CD4-positive, alpha-beta memory T cell (primary cell): ENCODE data around the gene RNF208. TPM values are rescaled to one million over a fixed set of nuclear protein-coding genes. Genes with fewer than 3 reads are reported as not detected.
A peak's percentile ranks its signal among the peaks of the same experiment; 100 is the strongest.

ENCODE experiments used
- CTCF ChIA-PET: fragments of 350-600 bp; sonication (Branson Sonifier 250); formaldehyde crosslinking; loops from one replicate; lab custom pipeline; 2021; ENCODE audit warnings: inconsistent platforms; ENCODE audit not compliant: partially characterized antibody; lab: Charles Lee
- POLR2A ChIA-PET: fragments of 350-600 bp; sonication (Branson Sonifier 250); formaldehyde crosslinking; loops from one replicate; lab custom pipeline; 2021; ENCODE audit not compliant: partially characterized antibody; lab: Charles Lee
- DNase-seq, 5 donors: peaks; one replicate each; pipeline versions ENCODE4 v3.0.0 to v3.0.0-alpha.2; 2020 to 2022; ENCODE audit warnings: mixed read lengths in 1 of 5
- H3K27ac ChIP-seq: one replicate; pipeline ENCODE4 v1.7.0; 2013; ENCODE audit warnings: low read depth, low read length
- H3K27me3 ChIP-seq: 2 replicates; pipeline ENCODE4 v1.7.0; 2013; ENCODE audit warnings: mild to moderate bottlenecking, low read length, moderate library complexity; ENCODE audit not compliant: insufficient read depth
- H3K36me3 ChIP-seq: 2 replicates; pipeline ENCODE4 v1.7.0; 2013; ENCODE audit warnings: mild to moderate bottlenecking, low read length, moderate library complexity; ENCODE audit not compliant: insufficient read depth
- H3K4me1 ChIP-seq: 2 replicates; pipeline ENCODE4 v1.7.0; 2013; ENCODE audit warnings: mild to moderate bottlenecking, low read length, moderate library complexity; ENCODE audit not compliant: insufficient read depth
- H3K4me3 ChIP-seq, 2 donors: one replicate each; pipeline ENCODE4 v1.7.0; 2013; ENCODE audit warnings: low read length in 2 of 2, mild to moderate bottlenecking in 1 of 2
- H3K9me3 ChIP-seq, 2 donors: one replicate each; pipeline ENCODE4 v1.7.0; 2013; ENCODE audit warnings: low read length in 2 of 2, control low read depth in 1 of 2; ENCODE audit not compliant: control insufficient read depth in 1 of 2
- H3K27ac Mint-ChIP-seq, 7 donors: one replicate each; pipeline ENCODE4 v1.8.0; 2020 to 2021; ENCODE audit warnings: mixed read lengths in 7 of 7, mild to moderate bottlenecking in 6 of 7, inconsistent platforms in 3 of 7, moderate library complexity in 3 of 7
- H3K27me3 Mint-ChIP-seq, 2 donors: one replicate each; pipeline ENCODE4 v1.8.0; 2020 to 2021; ENCODE audit warnings: mixed read lengths in 2 of 2
- H3K36me3 Mint-ChIP-seq, 2 donors: one replicate each; pipeline ENCODE4 v1.8.0; 2020 to 2021; ENCODE audit warnings: mixed read lengths in 2 of 2, inconsistent platforms in 1 of 2, mild to moderate bottlenecking in 1 of 2
- H3K4me1 Mint-ChIP-seq, 4 donors: one replicate each; pipeline ENCODE4 v1.8.0; 2020 to 2021; ENCODE audit warnings: mixed read lengths in 4 of 4, mild to moderate bottlenecking in 1 of 4
- H3K4me3 Mint-ChIP-seq, 8 donors: one replicate each; pipeline ENCODE4 v1.8.0; 2020 to 2021; ENCODE audit warnings: mixed read lengths in 8 of 8, mild to moderate bottlenecking in 7 of 8, moderate library complexity in 6 of 8, inconsistent platforms in 3 of 8
- H3K9me3 Mint-ChIP-seq, 8 donors: one replicate each; pipeline ENCODE4 v1.8.0; 2020 to 2021; ENCODE audit warnings: mixed read lengths in 8 of 8, mild to moderate bottlenecking in 5 of 8, inconsistent platforms in 3 of 8, moderate library complexity in 1 of 8
- intact Hi-C: fragments of 100-400 bp; cut with micrococcal nuclease; formaldehyde crosslinking; loops from one replicate; pipeline ENCODE4 v1.15.1; 2023
- polyA plus RNA-seq, 2 donors: library from polyadenylated mRNA; unstranded; fragments of 300-500 nt; fragmentation: Illumina TruSeq; gene quantifications; one replicate each; pipeline ENCODE4 v1.2.3, GENCODE V29; 2021
- total RNA-seq, 2 experiments: library from RNA; stranded (reverse); gene quantifications; one replicate each; pipeline ENCODE4 v1.2.3, GENCODE V29; 2021

RNF208 gene
- total and polyA plus RNA-seq, 4 experiments from 2014 or later: 0.64 to 1.3 TPM; not detected in 2

- ChIA-PET CTCF (no interaction called here), POLR2A (interaction anchor here (1.4 kb wide), 2 partner anchors 21 to 53 kb away, joined by 3 read pairs; no protein-coding TSS in a partner anchor)
- intact Hi-C loops: no loop called here
- DNase-seq: no peak
- Histone ChIP-seq H3K9me3 (no peaks in the 10 kb centered on the region), H3K27me3 (no peaks in the 10 kb centered on the region), H3K4me1 (peaks cover under 1% of the 10 kb centered on the region), H3K27ac (no peak overlapping the region), H3K36me3 (peaks cover 34% of the 10 kb centered on the region), H3K4me3 (no peak overlapping the region)
- no peak overlapping the region for H3K27ac Mint-ChIP-seq
- no peaks in the 10 kb centered on the region for H3K27me3 Mint-ChIP-seq
- peaks cover 15 to 33% of the 10 kb centered on the region in 2 donors for H3K36me3 Mint-ChIP-seq
- no peak overlapping the region for H3K4me3 Mint-ChIP-seq
- H3K4me1 Mint-ChIP-seq: peaks cover 7 to 22% (median 8%) of the 10 kb centered on the region in 4 donors
- peaks cover 0 to 2% (median 0%) of the 10 kb centered on the region in 8 donors for H3K9me3 Mint-ChIP-seq
Observed at GRCh38 chr9:137180491-137180890, 41.5 kb downstream of the RNF208 start.

GRCh38 chr9:137179761-137180160 lies 42.3 kb downstream of the RNF208 start:
- H3K27ac Mint-ChIP-seq: no peak overlapping the region
- POLR2A ChIA-PET: no interaction called here
- peaks cover 15 to 33% of the 10 kb centered on the region in 2 donors for H3K36me3 Mint-ChIP-seq
- H3K27ac ChIP-seq: no peak overlapping the region
- CTCF ChIA-PET: no interaction called here
- H3K4me3 Mint-ChIP-seq: no peak overlapping the region
- H3K9me3 Mint-ChIP-seq: peaks cover 0 to 2% (median 0%) of the 10 kb centered on the region in 8 donors
- H3K4me1 ChIP-seq: no peaks in the 10 kb centered on the region
- no peak overlapping the region for H3K4me3 ChIP-seq
- no peaks in the 10 kb centered on the region for H3K27me3 ChIP-seq
- DNase-seq: no peak
- H3K9me3 ChIP-seq: no peaks in the 10 kb centered on the region
- intact Hi-C loops: no loop called here
- no peaks in the 10 kb centered on the region for H3K27me3 Mint-ChIP-seq
- peaks cover 31% of the 10 kb centered on the region for H3K36me3 ChIP-seq
- H3K4me1 Mint-ChIP-seq: peaks cover 7 to 19% (median 8%) of the 10 kb centered on the region in 4 donors

- no peak for DNase-seq
- no peak overlapping the region for H3K27ac ChIP-seq
- Mint-ChIP-seq H3K4me3 (no peak overlapping the region), H3K4me1 (peaks cover 3 to 12% (median 7%) of the 10 kb centered on the region in 4 donors), H3K27ac (no peak overlapping the region), H3K9me3 (no peaks in the 10 kb centered on the region), H3K27me3 (no peaks in the 10 kb centered on the region), H3K36me3 (peaks cover 10 to 29% of the 10 kb centered on the region in 2 donors)
- intact Hi-C loops: no loop called here
- no peak overlapping the region for H3K4me3 ChIP-seq
- CTCF ChIA-PET: no interaction called here
- no peaks in the 10 kb centered on the region for H3K9me3 ChIP-seq
- H3K27me3 ChIP-seq: no peaks in the 10 kb centered on the region
- H3K36me3 ChIP-seq: peaks cover 29% of the 10 kb centered on the region
- no peaks in the 10 kb centered on the region for H3K4me1 ChIP-seq
- POLR2A ChIA-PET: no interaction called here
Observed at GRCh38 chr9:137178939-137179630, 43.0 kb downstream of the RNF208 start.

GRCh38 chr9:137178201-137178938 lies 43.7 kb downstream of the RNF208 start:
- H3K27me3 ChIP-seq: no peaks in the 10 kb centered on the region
- no peaks in the 10 kb centered on the region for H3K4me1 ChIP-seq
- H3K4me1 Mint-ChIP-seq: peaks cover 2 to 10% (median 7%) of the 10 kb centered on the region in 4 donors
- POLR2A ChIA-PET: no interaction called here
- H3K4me3 ChIP-seq: no peak overlapping the region
- no peak overlapping the region for H3K27ac Mint-ChIP-seq
- H3K4me3 Mint-ChIP-seq: no peak overlapping the region
- H3K36me3 Mint-ChIP-seq: peaks cover 9 to 24% of the 10 kb centered on the region in 2 donors
- no peak for DNase-seq
- no peak overlapping the region for H3K27ac ChIP-seq
- H3K9me3 ChIP-seq: no peaks in the 10 kb centered on the region
- no peaks in the 10 kb centered on the region for H3K27me3 Mint-ChIP-seq
- CTCF ChIA-PET: no interaction called here
- intact Hi-C loops: no loop called here
- H3K9me3 Mint-ChIP-seq: no peaks in the 10 kb centered on the region
- H3K36me3 ChIP-seq: peaks cover 22% of the 10 kb centered on the region

GRCh38 chr9:137176302-137177182 lies 45.5 kb downstream of the RNF208 start:
- no peaks in the 10 kb centered on the region for H3K9me3 ChIP-seq
- ChIA-PET POLR2A (interaction anchor here (0.8 to 2.5 kb wide), 5 partner anchors 12 to 64 kb away, joined by 3 to 8 read pairs (median 5); partner anchors contain the start of genes ANAPC2, SSNA1, TPRN and TUBB4B), CTCF (interaction anchor here (0.8 to 1.5 kb wide), 6 partner anchors 12 to 60 kb away, joined by 3 to 4 read pairs (median 4); partner anchors contain the start of genes ANAPC2, RNF224 and SSNA1)
- intact Hi-C loops: loop anchor here (1.0 kb wide), 1 partner anchor 51 kb away; the partner anchor contains the start of gene RNF224
- DNase-seq: peak in 3 of 5 donors; percentile 21 to 31 (median 23)
- Mint-ChIP-seq H3K4me1 (peaks cover 2 to 13% (median 7%) of the 10 kb centered on the region in 4 donors), H3K9me3 (no peaks in the 10 kb centered on the region), H3K36me3 (peaks cover 4 to 17% of the 10 kb centered on the region in 2 donors), H3K27ac (peak overlapping the region in 2 of 7 donors; percentile 42 to 59), H3K4me3 (peak overlapping the region in 1 of 8 donors; percentile 25), H3K27me3 (peaks cover 0 to under 1% of the 10 kb centered on the region in 2 donors)
- H3K27me3 ChIP-seq: peaks cover 4% of the 10 kb centered on the region
- H3K4me1 ChIP-seq: no peaks in the 10 kb centered on the region
- no peak overlapping the region for H3K27ac ChIP-seq
- H3K4me3 ChIP-seq: no peak overlapping the region
- peaks cover 12% of the 10 kb centered on the region for H3K36me3 ChIP-seq

GRCh38 chr9:137175345-137175961 lies 46.6 kb downstream of the RNF208 start:
- peak overlapping the region in 1 of 7 donors; percentile 42 for H3K27ac Mint-ChIP-seq
- Histone ChIP-seq H3K4me1 (no peaks in the 10 kb centered on the region), H3K4me3 (no peak overlapping the region), H3K36me3 (peaks cover 1% of the 10 kb centered on the region), H3K9me3 (no peaks in the 10 kb centered on the region), H3K27me3 (peaks cover 14% of the 10 kb centered on the region), H3K27ac (no peak overlapping the region)
- peaks cover 2 to 13% (median 7%) of the 10 kb centered on the region in 4 donors for H3K4me1 Mint-ChIP-seq
- DNase-seq: no peak
- intact Hi-C loops: loop anchor here (2.0 kb wide), 1 partner anchor 55 kb away; no protein-coding TSS in a partner anchor
- no peaks in the 10 kb centered on the region for H3K9me3 Mint-ChIP-seq
- H3K36me3 Mint-ChIP-seq: peaks cover 4 to 16% of the 10 kb centered on the region in 2 donors
- peaks cover 0 to 4% of the 10 kb centered on the region in 2 donors for H3K27me3 Mint-ChIP-seq
- no peak overlapping the region for H3K4me3 Mint-ChIP-seq
- CTCF ChIA-PET: interaction anchor here (1.3 kb wide), 1 partner anchor 52 kb away, joined by 4 read pairs; no protein-coding TSS in a partner anchor
- POLR2A ChIA-PET: interaction anchor here (0.6 to 2.5 kb wide), 5 partner anchors 12 to 46 kb away, joined by 3 to 8 read pairs (median 3); partner anchors contain the start of genes ANAPC2, SSNA1 and TPRN
